GM18870 (cell line): ENCODE measurements around the gene ICE1.

Experiments
- ATAC-seq: cut with Tn5 transposase; IDR thresholded peaks from one replicate; pipeline ENCODE4 v1.9.1; 2021; ENCODE audit warnings: moderate library complexity; ENCODE audit not compliant: unreplicated experiment

ICE1 gene

GRCh38 chr5:5524327-5524726, 101.8 kb downstream of the ICE1 start:
- ATAC-seq = no peak

- ATAC-seq = no peak
These were observed 108.9 kb downstream of the ICE1 start for GRCh38 chr5:5531371-5531770.

- no peak for ATAC-seq
These were observed 110.0 kb downstream of the ICE1 start for GRCh38 chr5:5532306-5533076.

- ATAC-seq = no peak
These were observed 111.5 kb downstream of the ICE1 start for GRCh38 chr5:5533927-5534326.

- ATAC-seq = no peak
These were observed 111.9 kb downstream of the ICE1 start for GRCh38 chr5:5534333-5534732.

GRCh38 chr5:5536871-5537270, 114.4 kb downstream of the ICE1 start:
- no peak for ATAC-seq

- ATAC-seq = no peak
These were observed 114.9 kb downstream of the ICE1 start for GRCh38 chr5:5537426-5537825.

GRCh38 chr5:5539590-5539989, 117.1 kb downstream of the ICE1 start:
- ATAC-seq = no peak
